KG1 (cell line): ENCODE measurements around the gene GPR78.
"Not testable (repeated sequence)": the region's sequence is repeated elsewhere in the genome, so short reads cannot be mapped to it uniquely, and the experiment has no call there.

Experiments used
- DNase-seq: peaks from one replicate; lab custom pipeline; 2025; lab: John Stamatoyannopoulos, UW

GPR78 gene

DNA sequence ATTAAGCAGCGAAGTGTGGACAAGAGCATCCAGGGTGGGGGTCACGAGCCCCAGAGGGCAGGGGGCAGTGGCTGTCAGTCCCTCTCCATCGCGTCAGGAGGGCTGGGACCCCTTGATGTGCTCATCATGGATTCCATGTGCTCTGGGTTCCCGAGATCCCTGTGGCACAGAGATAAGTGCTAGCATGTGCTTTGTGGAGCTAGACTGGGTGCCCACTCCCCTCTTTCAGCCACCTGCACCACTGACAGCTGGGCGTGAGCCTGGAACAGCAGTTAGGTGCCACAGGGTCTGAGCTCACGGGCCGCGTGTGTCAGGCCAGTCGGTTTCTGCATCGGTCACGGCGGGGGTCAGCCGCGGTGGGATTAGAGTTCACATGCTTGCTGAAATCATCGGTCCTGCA lies 36.6 kb downstream of the GPR78 start:
- DNase-seq, result no peak

DNA sequence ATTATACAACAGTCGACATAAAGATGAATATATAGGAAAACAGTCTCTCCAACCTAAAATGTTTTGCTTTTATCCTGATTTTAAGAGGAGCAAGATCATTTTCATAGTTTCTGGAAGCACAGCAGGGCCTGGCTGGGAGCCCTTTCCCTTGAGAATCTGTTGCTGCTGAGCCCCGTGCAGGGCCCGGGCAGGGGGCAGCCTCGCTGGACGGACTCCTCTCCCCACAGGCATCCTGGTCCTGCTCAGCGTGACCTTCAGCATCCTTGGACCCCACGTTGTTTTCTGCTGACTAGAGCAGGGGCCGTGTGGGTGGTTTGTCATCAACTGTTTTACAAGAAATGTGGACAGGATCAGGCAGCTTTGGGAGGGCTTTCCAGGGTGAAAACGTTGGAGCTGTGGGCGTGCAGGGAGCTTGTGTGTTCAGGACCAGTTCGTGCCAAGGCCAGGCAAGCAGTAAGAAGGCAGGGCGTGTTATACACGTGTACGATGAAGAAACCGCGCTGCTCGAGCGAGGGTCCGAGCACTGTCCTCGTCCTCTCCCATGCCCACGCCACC lies 37.4 kb downstream of the GPR78 start:
- no peak for DNase-seq

DNA sequence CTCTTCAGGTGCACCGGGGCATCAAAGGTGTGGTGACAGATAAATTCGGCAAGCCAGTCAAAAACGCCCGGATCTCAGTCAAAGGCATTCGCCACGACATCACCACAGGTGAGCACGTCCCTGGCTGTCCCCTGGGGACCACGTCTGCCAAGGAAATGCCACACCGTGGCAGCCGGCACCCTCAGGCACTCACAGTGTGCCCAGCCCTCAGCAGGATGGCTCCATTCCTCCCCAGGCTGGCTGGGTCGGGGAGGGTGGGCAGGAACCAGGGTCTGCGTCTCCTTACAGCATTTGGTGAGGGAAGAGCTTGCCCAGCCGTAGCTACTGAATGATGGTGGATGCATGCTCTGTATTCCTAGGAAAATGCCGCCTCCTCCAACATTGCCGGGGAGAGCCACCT lies 38.2 kb downstream of the GPR78 start:
- DNase-seq, result no peak

DNA sequence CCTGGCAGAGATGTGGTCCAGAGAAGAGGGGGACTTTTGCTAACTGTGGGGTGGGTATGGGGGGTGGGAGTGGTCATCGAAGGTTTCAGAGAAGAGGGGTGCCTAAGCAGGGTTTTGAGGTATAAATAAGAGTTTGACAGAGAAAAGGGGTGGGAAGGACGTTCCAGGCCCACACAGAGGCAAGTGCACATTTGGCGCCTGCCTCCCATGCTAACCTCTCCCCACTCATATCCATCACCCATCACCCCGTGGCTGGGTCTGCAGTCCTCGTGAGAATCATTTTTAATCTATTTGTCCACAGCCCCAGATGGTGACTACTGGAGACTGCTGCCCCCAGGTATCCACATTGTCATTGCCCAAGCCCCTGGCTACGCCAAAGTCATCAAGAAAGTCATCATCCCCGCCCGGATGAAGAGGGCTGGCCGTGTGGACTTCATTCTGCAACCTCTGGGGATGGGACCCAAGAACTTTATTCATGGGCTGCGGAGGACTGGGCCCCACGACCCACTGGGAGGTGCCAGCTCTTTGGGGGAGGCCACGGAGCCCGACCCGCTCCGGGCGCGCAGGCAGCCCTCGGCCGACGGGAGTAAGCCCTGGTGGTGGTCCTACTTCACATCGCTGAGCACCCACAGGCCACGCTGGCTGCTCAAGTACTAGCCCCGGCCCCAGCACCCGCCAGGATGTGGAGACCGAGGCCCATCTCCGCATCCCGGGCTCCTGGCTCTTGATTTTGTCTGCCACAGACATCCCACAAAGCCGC lies 38.9 kb downstream of the GPR78 start:
- no peak for DNase-seq

DNA sequence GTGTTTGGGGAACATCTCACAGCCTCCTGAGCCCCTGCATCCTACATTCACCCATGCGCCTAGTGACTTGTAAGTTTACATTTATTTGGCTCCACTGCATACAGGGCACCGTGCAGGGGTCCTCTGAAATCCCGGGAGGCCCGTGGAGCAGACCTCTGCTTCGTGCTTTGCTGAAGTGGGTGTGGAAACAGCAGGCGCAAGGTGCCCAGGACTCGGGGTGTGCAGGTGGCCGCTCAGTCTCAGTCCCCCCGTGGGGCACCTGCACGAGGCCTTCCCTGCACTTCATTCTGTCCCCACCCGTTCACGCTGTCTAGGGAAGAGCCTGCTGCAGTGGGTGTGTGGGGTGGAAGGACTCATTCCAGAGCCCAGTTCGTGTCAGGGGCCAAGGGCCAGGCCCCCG lies 40.9 kb downstream of the GPR78 start:
- not testable (repeated sequence) for DNase-seq

DNA sequence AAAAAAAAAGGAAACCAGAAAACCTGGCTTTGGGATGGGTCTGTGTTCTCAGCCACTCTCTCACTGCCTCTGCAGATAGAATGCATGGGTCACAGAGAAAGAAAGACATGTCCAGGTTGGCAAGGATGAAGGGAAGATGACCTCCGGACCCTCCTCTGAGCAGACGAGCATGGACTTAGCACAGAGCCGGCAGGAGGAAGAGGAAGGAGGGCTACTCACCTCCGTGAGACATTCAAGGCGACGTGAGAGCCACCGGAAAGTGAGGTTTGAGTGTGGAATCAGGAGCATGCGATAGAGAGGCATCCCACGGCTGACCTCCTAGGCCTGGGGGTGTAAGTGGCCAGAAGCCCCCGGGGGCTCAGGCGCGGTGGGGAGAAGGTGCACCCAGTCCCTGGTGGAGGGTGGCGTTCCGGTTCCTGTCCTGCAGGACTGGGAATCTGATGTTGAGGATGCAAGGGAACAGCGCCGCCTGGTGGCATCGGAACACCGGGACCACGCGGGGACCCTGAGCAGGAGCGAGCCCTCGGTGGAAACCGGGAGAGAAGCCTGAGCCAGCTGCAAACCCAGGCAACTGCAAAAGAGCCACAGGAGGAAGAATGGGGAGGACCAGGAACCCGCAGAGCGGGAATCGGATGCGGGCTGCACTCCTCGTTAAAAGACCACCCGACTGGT lies 44.5 kb downstream of the GPR78 start:
- DNase-seq, result not testable (repeated sequence)

DNA sequence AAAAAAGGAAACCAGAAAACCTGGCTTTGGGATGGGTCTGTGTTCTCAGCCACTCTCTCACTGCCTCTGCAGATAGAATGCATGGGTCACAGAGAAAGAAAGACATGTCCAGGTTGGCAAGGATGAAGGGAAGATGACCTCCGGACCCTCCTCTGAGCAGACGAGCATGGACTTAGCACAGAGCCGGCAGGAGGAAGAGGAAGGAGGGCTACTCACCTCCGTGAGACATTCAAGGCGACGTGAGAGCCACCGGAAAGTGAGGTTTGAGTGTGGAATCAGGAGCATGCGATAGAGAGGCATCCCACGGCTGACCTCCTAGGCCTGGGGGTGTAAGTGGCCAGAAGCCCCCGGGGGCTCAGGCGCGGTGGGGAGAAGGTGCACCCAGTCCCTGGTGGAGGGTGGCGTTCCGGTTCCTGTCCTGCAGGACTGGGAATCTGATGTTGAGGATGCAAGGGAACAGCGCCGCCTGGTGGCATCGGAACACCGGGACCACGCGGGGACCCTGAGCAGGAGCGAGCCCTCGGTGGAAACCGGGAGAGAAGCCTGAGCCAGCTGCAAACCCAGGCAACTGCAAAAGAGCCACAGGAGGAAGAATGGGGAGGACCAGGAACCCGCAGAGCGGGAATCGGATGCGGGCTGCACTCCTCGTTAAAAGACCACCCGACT lies 50.2 kb downstream of the GPR78 start:
- not testable (repeated sequence) for DNase-seq

DNA sequence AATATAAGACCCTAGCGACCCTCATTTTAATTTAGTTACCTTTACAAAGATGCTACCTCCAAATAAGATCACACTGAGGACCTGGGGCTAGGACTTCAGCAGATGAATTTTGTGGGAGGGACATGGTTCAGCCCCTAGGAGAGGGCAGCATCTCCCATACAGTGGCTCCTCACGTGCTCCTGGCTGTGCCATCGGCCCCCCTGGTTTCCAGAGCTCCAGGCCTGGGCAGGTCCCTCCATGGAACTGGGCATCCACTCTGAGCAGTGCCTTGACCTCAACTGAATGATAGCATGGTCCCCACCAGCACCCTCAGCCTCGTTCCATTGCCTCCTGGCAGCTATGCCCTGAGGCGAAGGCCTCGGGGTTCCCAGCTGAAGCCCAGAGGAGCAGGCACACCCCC lies 51.7 kb downstream of the GPR78 start:
- DNase-seq, result not testable (repeated sequence)

DNA sequence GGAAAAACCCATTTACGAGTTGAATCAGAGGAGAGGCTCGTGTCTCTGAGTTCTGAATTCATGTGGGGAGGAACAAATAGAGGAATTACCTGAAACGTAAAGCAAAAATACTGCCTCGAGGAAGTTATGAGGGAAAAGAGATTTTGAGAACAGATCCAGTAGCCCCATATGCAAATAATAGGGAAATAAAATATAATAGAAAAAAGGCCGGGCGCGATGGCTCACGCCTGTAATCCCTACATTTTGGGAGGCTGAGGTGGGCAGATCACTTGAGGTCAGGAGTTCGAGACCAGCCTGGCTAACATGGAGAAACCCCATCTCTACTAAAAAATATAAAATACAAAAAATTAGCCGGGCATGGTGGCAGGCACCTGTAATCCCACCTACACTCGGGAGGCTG lies 54.6 kb downstream of the GPR78 start:
- not testable (repeated sequence) for DNase-seq

DNA sequence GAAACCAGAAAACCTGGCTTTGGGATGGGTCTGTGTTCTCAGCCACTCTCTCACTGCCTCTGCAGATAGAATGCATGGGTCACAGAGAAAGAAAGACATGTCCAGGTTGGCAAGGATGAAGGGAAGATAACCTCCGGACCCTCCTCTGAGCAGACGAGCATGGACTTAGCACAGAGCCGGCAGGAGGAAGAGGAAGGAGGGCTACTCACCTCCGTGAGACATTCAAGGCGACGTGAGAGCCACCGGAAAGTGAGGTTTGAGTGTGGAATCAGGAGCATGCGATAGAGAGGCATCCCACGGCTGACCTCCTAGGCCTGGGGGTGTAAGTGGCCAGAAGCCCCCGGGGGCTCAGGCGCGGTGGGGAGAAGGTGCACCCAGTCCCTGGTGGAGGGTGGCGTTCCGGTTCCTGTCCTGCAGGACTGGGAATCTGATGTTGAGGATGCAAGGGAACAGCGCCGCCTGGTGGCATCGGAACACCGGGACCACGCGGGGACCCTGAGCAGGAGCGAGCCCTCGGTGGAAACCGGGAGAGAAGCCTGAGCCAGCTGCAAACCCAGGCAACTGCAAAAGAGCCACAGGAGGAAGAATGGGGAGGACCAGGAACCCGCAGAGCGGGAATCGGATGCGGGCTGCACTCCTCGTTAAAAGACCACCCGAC lies 55.8 kb downstream of the GPR78 start:
- not testable (repeated sequence) for DNase-seq
